PC-3 (cell line): ENCODE data around the gene SLFNL1. TPM values are rescaled to one million over a fixed set of nuclear protein-coding genes. Genes with fewer than 3 reads are reported as not detected.

Experiments
- ATAC-seq: fragments of 200-7000 bp; cut with Tn5 transposase; 2 replicates; pipeline ENCODE4 v1.9.1; 2020; ENCODE audit warnings: mild to moderate bottlenecking, moderate library complexity
- BruUV-seq: library from RNA; stranded (reverse); fragments of 400-500 nt; replicated peaks from 2 replicates; lab custom pipeline; 2021; lab: Mats Ljungman, UMichigan
- CTCF ChIA-PET: fragments of 300-600 bp; sonication (Branson Sonifier 250); formaldehyde crosslinking; loops from one replicate; lab custom pipeline; 2022; ENCODE audit warnings: antibody characterized with exemption; lab: Charles Lee
- POLR2A ChIA-PET: fragments of 300-600 bp; sonication (Branson Sonifier 250); formaldehyde crosslinking; loops from one replicate; lab custom pipeline; 2022; ENCODE audit warnings: antibody characterized with exemption; ENCODE audit not compliant: unreplicated experiment; lab: Charles Lee
- DNase-seq: peaks from one replicate; pipeline ENCODE4 v3.0.0-alpha.2; 2015
- H2AFZ ChIP-seq: fragments of 300-600 bp; sonication (generic); 2 replicates; pipeline ENCODE4 v1.6.0; 2016; ENCODE audit warnings: antibody characterized with exemption, low read length
- H3F3A ChIP-seq: fragments of 300-600 bp; sonication (generic); one replicate; pipeline ENCODE4 v1.6.0; 2017; ENCODE audit warnings: antibody characterized with exemption, low read length, control low read depth, mild to moderate bottlenecking; ENCODE audit not compliant: unreplicated experiment
- H3K27ac ChIP-seq: fragments of 300-600 bp; sonication (generic); 2 replicates; pipeline ENCODE4 v1.5.1; 2016; ENCODE audit warnings: mild to moderate bottlenecking, low read length
- H3K27me3 ChIP-seq: fragments of 300-600 bp; sonication (generic); 2 replicates; pipeline ENCODE4 v1.6.1; 2016; ENCODE audit warnings: low read length, mixed read lengths
- H3K36me3 ChIP-seq: fragments of 300-600 bp; sonication (generic); 2 replicates; pipeline ENCODE4 v1.6.1; 2016; ENCODE audit warnings: low read depth, mixed run types, low read length, mixed read lengths
- H3K4me1 ChIP-seq: fragments of 300-600 bp; sonication (generic); 2 replicates; pipeline ENCODE4 v1.5.1; 2016; ENCODE audit warnings: low read length; ENCODE audit not compliant: insufficient read depth
- H3K4me2 ChIP-seq: fragments of 300-600 bp; sonication (generic); 2 replicates; pipeline ENCODE4 v1.6.0; 2016; ENCODE audit warnings: low read length
- H3K4me3 ChIP-seq: fragments of 300-600 bp; sonication (generic); 2 replicates; pipeline ENCODE4 v1.5.1; 2016; ENCODE audit warnings: mild to moderate bottlenecking, low read length, mixed read lengths
- H3K79me2 ChIP-seq: fragments of 300-600 bp; sonication (generic); 2 replicates; pipeline ENCODE4 v1.6.1; 2017; ENCODE audit warnings: low read length, mixed read lengths
- H3K9ac ChIP-seq: fragments of 300-600 bp; sonication (generic); 2 replicates; pipeline ENCODE4 v1.6.0; 2016; ENCODE audit warnings: mild to moderate bottlenecking, low read length
- H3K9me2 ChIP-seq: fragments of 300-600 bp; sonication (generic); replicated peaks from 2 replicates; pipeline ENCODE4 v1.6.1; 2016; ENCODE audit warnings: mixed run types, low read length, mixed read lengths
- H3K9me3 ChIP-seq: fragments of 300-600 bp; sonication (generic); 2 replicates; pipeline ENCODE4 v1.6.1; 2016; ENCODE audit warnings: low read length, mixed read lengths
- H4K20me1 ChIP-seq: fragments of 300-600 bp; sonication (generic); 2 replicates; pipeline ENCODE4 v1.6.1; 2016; ENCODE audit warnings: low read length, mixed read lengths
- CTCF ChIP-seq: fragments of 300-600 bp; sonication (generic); conservative IDR thresholded peaks from 2 replicates; pipeline ENCODE4 v1.5.1; 2017; ENCODE audit warnings: antibody characterized with exemption, low read depth, mild to moderate bottlenecking, low read length
- EZH2 ChIP-seq: fragments of 300-600 bp; sonication (generic); IDR thresholded peaks from one replicate; pipeline ENCODE4 v1.6.1; 2017; ENCODE audit warnings: antibody characterized with exemption, mild to moderate bottlenecking, low read length; ENCODE audit not compliant: unreplicated experiment
- EZH2phosphoT487 ChIP-seq: fragments of 300-600 bp; sonication (generic); IDR thresholded peaks from 2 replicates; pipeline ENCODE4 v1.6.1; 2018; ENCODE audit warnings: mild to moderate bottlenecking, antibody characterized with exemption, low read length, borderline replicate concordance
- intact Hi-C: fragments of 100-400 bp; cut with micrococcal nuclease; formaldehyde crosslinking; loops from 2 replicates; pipeline ENCODE4 v1.9.0; 2023
- total RNA-seq: library from RNA; depleted of rRNA; stranded (reverse); fragments of >200 nt; gene quantifications from 2 replicates; pipeline ENCODE4 v1.2.3, GENCODE V29; 2014; rRNA removed

SLFNL1 gene
- total RNA-seq, 1 experiment from 2014 or later = 0.22 TPM

- Histone ChIP-seq H3K27me3 (no peaks in the 10 kb centered on the region), H3K9ac (no peak overlapping the region), H3K9me3 (no peaks in the 10 kb centered on the region), H4K20me1 (no peaks in the 10 kb centered on the region), H3K9me2 (no peaks in the 10 kb centered on the region), H3K4me2 (no peak overlapping the region), H3K27ac (no peak overlapping the region), H3K4me3 (no peak overlapping the region), H3K4me1 (peaks cover 28% of the 10 kb centered on the region), H3F3A (peaks cover 8% of the 10 kb centered on the region), H3K36me3 (no peaks in the 10 kb centered on the region), H3K79me2 (no peaks in the 10 kb centered on the region), H2AFZ (no peak overlapping the region)
- DNase-seq (no peak), ATAC-seq (no peak)
- CTCF ChIA-PET = interaction anchor here (1.0 kb wide), 1 partner anchor 14 kb away, joined by 3 read pairs; no protein-coding TSS in a partner anchor
- intact Hi-C loops = no loop called here
- no TSS peak for BruUV-seq
- TF ChIP-seq CTCF = no peak
- no peak for TF ChIP-seq EZH2
- no peak for TF ChIP-seq EZH2phosphoT487
- POLR2A ChIA-PET = no interaction called here
Observed at GRCh38 chr1:40966417-40966816, 55.1 kb downstream of the SLFNL1 start.

Other genes starting within 250 kb of the SLFNL1 start
- gene KCNQ4, start 237.9 kb downstream of the SLFNL1 start, total RNA-seq = 1.1 and 2.5 TPM in 2 replicates
- gene CITED4, start 159.4 kb downstream of the SLFNL1 start, total RNA-seq = 10.6 and 12.0 TPM in 2 replicates
- 63.4 and 122 TPM in 2 replicates for gene CTPS1, start 42.0 kb downstream of the SLFNL1 start, total RNA-seq
- 33.6 and 36.5 TPM in 2 replicates for gene SCMH1, start 220.6 kb upstream of the SLFNL1 start, total RNA-seq